Measurements from ENCODE around the gene ALK.

ALK gene

GRCh38 chr2:29482348-29482747, 439.0 kb downstream of the ALK start:
- Histone ChIP-seq H3K36me3 (no peaks in the 10 kb centered on the region), H3K27ac (no peak overlapping the region), H3K27me3 (no peaks in the 10 kb centered on the region), H3K4me1 (ENCODE audit: control insufficient read depth in 1 of 2, insufficient read depth in 1 of 2, low read depth in 1 of 2, low read length in 1 of 2) (no peaks in the 10 kb centered on the region), H3K4me3 (ENCODE audit: low read depth in 1 of 2, low read length in 1 of 2) (no peak overlapping the region), H3K9me3 (no peaks in the 10 kb centered on the region)
- no peak for TF ChIP-seq CTCF (IDR thresholded peaks at IDR 0.05)

DNA sequence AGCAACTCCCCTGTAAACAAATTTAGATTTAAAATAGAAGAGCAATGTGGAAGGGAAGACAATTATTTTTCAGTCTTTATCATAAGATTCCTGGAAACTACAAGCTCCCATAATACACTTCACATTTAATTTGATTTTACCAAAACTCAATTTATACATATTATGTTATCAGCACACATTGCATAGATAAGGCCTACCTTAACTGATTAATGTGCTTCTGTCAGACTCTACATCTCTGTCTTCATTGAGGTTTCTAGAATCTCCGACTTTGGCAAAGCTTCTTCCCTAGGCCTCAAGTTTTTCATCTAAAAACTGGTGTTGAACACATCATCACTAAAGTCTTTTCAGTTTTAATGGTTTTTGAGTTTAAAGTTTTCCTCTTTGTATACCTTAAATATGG, 440.1 kb downstream of the ALK start:
- no peak overlapping the region for H3K4me3 ChIP-seq (ENCODE audit: low read depth in 1 of 2, low read length in 1 of 2)
- H3K36me3 ChIP-seq = no peaks in the 10 kb centered on the region
- no peak overlapping the region for H3K27ac ChIP-seq
- H3K4me1 ChIP-seq (ENCODE audit: control insufficient read depth in 1 of 2, insufficient read depth in 1 of 2, low read depth in 1 of 2, low read length in 1 of 2) = no peaks in the 10 kb centered on the region
- no peaks in the 10 kb centered on the region for H3K27me3 ChIP-seq
- H3K9me3 ChIP-seq = no peaks in the 10 kb centered on the region
- TF ChIP-seq CTCF (IDR thresholded peaks at IDR 0.05) = no peak

GRCh38 chr2:29480426-29480825, 441.0 kb downstream of the ALK start:
- no peaks in the 10 kb centered on the region for H3K36me3 ChIP-seq
- no peak overlapping the region for H3K27ac ChIP-seq
- no peaks in the 10 kb centered on the region for H3K9me3 ChIP-seq
- no peaks in the 10 kb centered on the region for H3K4me1 ChIP-seq (ENCODE audit: control insufficient read depth in 1 of 2, insufficient read depth in 1 of 2, low read depth in 1 of 2, low read length in 1 of 2)
- TF ChIP-seq CTCF (IDR thresholded peaks at IDR 0.05) = no peak
- H3K27me3 ChIP-seq = no peaks in the 10 kb centered on the region
- no peak overlapping the region for H3K4me3 ChIP-seq (ENCODE audit: low read depth in 1 of 2, low read length in 1 of 2)

- H3K4me3 ChIP-seq (ENCODE audit: low read depth in 1 of 2, low read length in 1 of 2) = no peak overlapping the region
- H3K36me3 ChIP-seq = no peaks in the 10 kb centered on the region
- H3K27ac ChIP-seq = no peak overlapping the region
- no peaks in the 10 kb centered on the region for H3K27me3 ChIP-seq
- TF ChIP-seq CTCF (IDR thresholded peaks at IDR 0.05) = no peak
- H3K4me1 ChIP-seq (ENCODE audit: control insufficient read depth in 1 of 2, insufficient read depth in 1 of 2, low read depth in 1 of 2, low read length in 1 of 2) = no peaks in the 10 kb centered on the region
- H3K9me3 ChIP-seq = no peaks in the 10 kb centered on the region
Observed at GRCh38 chr2:29479401-29479800, 442.0 kb downstream of the ALK start.

DNA sequence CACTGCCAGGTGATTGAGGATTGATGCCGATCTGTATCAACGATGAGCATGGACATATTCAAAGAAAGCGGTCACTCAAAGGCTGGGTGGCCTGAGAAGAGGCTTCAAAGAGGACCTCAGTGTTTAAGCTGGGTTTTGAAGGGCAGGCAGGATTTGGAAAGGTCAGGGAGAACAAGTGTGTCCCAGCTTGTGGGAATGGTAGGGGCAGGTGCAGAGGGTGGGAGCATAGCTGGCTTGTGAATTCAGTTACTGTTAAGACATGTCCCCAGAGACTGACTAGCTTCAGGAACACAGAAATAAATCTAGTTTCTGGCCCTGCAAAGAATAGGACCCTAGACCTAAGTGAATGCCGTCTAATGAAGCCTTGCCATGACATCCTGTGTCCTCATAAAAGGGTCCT, 442.7 kb downstream of the ALK start:
- no peaks in the 10 kb centered on the region for H3K36me3 ChIP-seq
- no peaks in the 10 kb centered on the region for H3K4me1 ChIP-seq (ENCODE audit: control insufficient read depth in 1 of 2, insufficient read depth in 1 of 2, low read depth in 1 of 2, low read length in 1 of 2)
- H3K9me3 ChIP-seq = no peaks in the 10 kb centered on the region
- TF ChIP-seq CTCF (IDR thresholded peaks at IDR 0.05) = no peak
- no peak overlapping the region for H3K27ac ChIP-seq
- H3K27me3 ChIP-seq = no peaks in the 10 kb centered on the region
- no peak overlapping the region for H3K4me3 ChIP-seq (ENCODE audit: low read depth in 1 of 2, low read length in 1 of 2)

DNA sequence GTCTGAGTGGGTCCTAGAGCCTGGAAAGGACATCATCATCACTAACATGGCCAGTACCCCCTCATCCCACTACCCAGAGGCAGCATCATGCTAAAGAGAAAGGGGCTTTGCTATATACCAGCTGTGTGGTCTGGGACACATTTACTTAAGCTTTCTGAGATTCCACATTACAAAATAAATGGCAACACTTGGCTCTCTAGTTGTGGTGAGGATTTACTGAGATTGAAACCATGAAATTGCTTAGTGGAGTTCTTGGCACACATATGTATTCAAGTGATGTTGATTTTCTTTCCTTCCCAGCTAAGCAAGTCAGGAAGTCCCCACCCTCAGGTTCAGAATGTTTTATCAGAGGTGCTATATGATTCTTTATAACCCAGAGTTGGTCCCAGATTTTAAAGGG, 444.2 kb downstream of the ALK start:
- H3K4me1 ChIP-seq (ENCODE audit: control insufficient read depth in 1 of 2, insufficient read depth in 1 of 2, low read depth in 1 of 2, low read length in 1 of 2) = no peaks in the 10 kb centered on the region
- no peak for TF ChIP-seq CTCF (IDR thresholded peaks at IDR 0.05)
- H3K27ac ChIP-seq = no peak overlapping the region
- no peaks in the 10 kb centered on the region for H3K36me3 ChIP-seq
- no peaks in the 10 kb centered on the region for H3K9me3 ChIP-seq
- no peak overlapping the region for H3K4me3 ChIP-seq (ENCODE audit: low read depth in 1 of 2, low read length in 1 of 2)
- no peaks in the 10 kb centered on the region for H3K27me3 ChIP-seq
